GM18519 (cell line): ENCODE measurements around the gene RASA3.
"Not testable (repeated sequence)": the region's sequence is repeated elsewhere in the genome, so short reads cannot be mapped to it uniquely, and the experiment has no call there.

Source experiments
- ATAC-seq: cut with Tn5 transposase; IDR thresholded peaks from one replicate; pipeline ENCODE4 v1.9.1; 2021; ENCODE audit warnings: mild to moderate bottlenecking, moderate library complexity; ENCODE audit not compliant: unreplicated experiment, low FRiP score

The RASA3 gene

GRCh38 chr13:114103801-114104654, 28.4 kb downstream of the RASA3 start:
- ATAC-seq, result no peak

GRCh38 chr13:114103289-114103621, 29.2 kb downstream of the RASA3 start:
- not testable (repeated sequence) for ATAC-seq

GRCh38 chr13:114102521-114103288, 29.7 kb downstream of the RASA3 start:
- ATAC-seq, result no peak

- ATAC-seq, result no peak
Measured at GRCh38 chr13:114102131-114102520, 30.3 kb downstream of the RASA3 start.

GRCh38 chr13:114101358-114102130, 30.9 kb downstream of the RASA3 start:
- no peak for ATAC-seq

- ATAC-seq, result no peak
Measured at GRCh38 chr13:114100446-114101357, 31.7 kb downstream of the RASA3 start.

- ATAC-seq, result no peak
Measured at GRCh38 chr13:114099918-114100445, 32.4 kb downstream of the RASA3 start.

GRCh38 chr13:114099191-114099590, 33.2 kb downstream of the RASA3 start:
- no peak for ATAC-seq

- not testable (repeated sequence) for ATAC-seq
Measured at GRCh38 chr13:114098689-114099056, 33.8 kb downstream of the RASA3 start.

GRCh38 chr13:114097893-114098688, 34.3 kb downstream of the RASA3 start:
- ATAC-seq, result no peak

GRCh38 chr13:114097212-114097892, 35.1 kb downstream of the RASA3 start:
- ATAC-seq, result no peak

- no peak for ATAC-seq
Measured at GRCh38 chr13:114096811-114097211, 35.6 kb downstream of the RASA3 start.

GRCh38 chr13:114096031-114096485, 36.4 kb downstream of the RASA3 start:
- ATAC-seq, result no peak

GRCh38 chr13:114095486-114095885, 36.9 kb downstream of the RASA3 start:
- ATAC-seq, result no peak

- no peak for ATAC-seq
Measured at GRCh38 chr13:114093118-114093517, 39.3 kb downstream of the RASA3 start.

- no peak for ATAC-seq
Measured at GRCh38 chr13:114092468-114092867, 40.0 kb downstream of the RASA3 start.

- ATAC-seq, result no peak
Measured at GRCh38 chr13:114090476-114090875, 41.9 kb downstream of the RASA3 start.

- no peak for ATAC-seq
Measured at GRCh38 chr13:114089751-114090400, 42.5 kb downstream of the RASA3 start.
